Stimulated activated CD4-positive, alpha-beta T cell treated with anti-CD3 and anti-CD28 coated beads, TNF-alpha, amount 100 ng/mL, for 48 hours (primary cell): ENCODE data around the gene CNTNAP4.

Experiments used
- DNase-seq, 3 donors: peaks; one replicate each; pipeline ENCODE4 v3.0.0-alpha.2; 2020; ENCODE audit warnings: low read depth in 3 of 3

Gene CNTNAP4

DNA sequence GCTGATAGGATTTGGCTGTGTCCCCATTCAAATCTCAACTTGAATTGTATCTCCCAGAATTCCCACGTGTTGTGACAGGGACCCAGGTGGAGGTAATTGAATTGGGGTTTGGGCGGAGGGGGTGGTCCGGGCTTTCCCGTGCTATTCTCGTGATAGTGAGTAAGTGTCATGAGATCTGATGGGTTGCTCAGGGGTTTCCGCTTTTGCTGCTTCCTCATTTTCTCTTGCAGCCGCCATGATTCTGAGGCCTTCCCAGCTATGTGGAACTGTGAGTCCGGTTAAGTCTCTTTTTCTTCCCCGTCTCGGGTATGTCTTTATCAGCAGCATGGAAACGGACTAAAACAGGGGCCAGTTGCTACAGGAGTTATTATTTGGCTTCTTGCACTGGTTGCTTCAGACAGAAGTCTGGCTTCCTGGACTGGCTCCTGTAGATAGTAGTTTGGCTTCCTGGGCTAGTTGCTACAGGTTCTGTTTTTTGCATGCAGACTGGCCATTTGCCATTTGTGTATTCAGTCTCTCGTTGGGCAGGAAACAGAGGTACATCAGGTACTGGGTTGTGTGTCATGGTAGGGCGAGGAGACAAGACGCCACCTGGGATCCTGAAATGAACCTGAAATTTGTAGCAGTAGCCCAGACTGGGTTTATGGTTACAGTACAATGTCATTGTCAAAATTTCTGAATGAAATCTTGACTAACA is 32.6 kb downstream of the CNTNAP4 start:
- no peak for DNase-seq

DNA sequence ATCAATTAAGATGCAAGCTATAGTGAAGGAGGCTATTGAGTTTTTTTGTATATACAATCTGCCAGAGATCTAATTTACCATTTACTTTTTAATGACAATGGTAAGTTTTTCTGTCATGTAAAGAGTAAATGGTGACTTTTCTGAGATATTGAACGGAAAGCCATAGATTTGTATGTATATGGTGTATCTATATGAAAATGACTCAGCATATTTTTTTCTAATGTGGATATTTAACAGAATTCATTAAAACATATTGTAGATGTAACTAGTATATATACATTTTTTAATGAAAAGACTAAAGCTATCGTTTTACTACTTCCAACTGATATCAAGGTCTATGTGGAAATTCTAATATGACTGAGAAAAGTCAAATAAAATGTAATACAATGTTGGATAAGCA is 34.1 kb downstream of the CNTNAP4 start:
- DNase-seq = no peak

DNA sequence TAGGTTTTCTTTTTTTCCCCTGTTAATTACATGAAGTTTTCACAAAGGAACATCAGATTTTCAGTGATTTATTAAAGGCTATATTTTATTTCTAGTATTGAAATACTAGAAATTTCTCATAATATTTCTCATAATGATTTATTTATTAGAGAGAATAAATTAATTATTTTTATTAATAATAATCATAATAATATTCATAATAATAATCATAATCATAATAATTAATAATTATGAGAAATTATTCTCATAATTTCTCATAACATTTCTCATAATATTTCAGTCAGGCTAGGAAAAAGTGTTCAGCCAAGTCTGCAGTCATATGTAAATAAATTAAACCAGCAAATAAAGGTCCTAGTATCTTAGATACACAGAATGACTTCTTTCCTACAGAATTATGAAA is 41.4 kb downstream of the CNTNAP4 start:
- no peak for DNase-seq

DNA sequence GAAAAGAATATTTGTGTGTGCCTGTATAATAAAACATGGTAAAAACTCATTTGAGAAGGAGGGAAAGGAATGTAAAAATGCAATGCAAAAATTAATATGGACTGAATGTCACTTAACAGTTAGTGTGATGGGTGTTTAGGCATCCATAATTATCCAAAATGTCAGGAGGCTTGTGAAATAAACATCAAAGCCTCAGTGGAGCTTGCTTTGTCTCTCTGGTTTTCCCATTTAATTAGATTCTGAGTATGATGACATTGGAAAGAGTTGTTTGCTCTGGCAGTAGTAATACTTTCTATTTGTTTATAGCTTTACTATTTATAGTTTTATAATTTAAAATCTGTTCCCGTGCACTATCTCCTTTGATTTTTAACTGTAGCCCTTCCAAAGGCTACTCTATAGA is 51.9 kb downstream of the CNTNAP4 start:
- DNase-seq = no peak

DNA sequence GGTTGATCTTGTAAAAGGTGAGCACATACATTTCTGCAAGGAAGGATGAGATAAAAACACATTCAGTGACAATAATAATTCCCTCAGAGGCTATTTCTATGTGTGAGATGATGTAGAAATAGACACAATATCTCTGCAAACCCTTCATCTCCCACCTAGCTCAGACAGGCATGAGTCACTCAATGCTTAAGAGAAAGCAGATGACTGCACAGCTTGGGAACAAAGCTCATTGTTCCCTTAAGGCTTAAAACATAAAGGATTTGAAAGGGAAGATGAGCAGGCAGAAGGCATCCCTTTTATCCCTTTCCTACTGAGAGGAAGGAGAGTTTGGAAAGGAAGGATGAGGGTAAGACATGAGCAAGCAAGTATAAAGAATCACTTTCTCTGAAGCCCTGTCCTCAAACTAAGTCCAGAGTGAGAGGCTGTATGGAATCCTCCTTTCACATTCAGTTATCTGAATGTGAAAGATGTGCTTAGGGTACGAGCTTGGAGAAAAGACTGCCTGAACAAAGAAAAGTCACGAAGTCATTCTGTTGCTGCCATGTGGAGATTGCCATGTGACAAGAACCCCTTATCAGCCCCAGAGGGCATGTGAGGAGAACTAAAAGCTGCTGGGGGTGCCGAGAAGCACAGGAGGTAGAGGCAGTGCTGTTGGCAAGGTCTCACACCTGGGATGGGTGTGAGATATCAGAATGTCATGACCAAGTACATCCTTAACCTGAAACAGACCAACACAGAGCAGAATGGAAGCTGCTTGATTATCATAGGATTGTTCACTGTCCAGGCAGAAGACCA is 58.2 kb downstream of the CNTNAP4 start:
- DNase-seq = no peak

DNA sequence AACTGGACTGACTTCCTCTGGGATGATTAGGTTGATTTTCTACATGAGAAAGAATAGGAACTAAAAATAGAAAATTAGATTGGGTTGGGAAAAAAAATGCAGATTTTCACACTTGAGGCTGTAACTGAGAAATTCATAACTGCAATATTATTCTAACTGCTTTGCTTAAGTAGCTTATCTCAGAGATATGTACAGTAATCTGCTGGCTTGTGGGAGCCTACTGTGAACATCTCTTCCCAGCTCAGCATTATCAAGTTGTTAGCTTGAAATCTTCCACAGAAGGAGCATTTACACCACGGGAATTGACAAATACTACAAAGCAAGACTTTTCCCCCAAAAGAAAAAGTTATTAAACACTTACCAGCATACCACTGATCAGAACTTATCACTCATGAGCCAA is 58.9 kb downstream of the CNTNAP4 start:
- DNase-seq = no peak

DNA sequence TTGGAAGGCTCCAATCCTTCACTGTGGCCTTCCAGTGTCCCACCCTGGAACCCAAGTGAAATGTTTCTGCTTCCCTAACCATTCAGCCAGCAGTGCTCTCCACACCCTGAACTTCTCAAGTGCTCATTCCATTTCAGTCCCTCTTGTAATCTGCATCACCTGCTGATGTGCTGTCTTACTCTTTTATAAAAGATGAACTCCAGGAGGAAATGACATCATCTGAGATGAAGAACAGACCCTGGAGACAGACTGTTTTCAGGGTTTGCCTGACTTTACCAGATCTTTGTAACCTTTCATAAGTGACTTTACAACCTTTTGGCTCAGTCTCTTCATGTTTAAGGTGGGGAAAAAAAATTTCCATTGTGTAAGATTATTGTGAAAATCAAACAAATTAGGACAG is 61.3 kb downstream of the CNTNAP4 start:
- DNase-seq = no peak

DNA sequence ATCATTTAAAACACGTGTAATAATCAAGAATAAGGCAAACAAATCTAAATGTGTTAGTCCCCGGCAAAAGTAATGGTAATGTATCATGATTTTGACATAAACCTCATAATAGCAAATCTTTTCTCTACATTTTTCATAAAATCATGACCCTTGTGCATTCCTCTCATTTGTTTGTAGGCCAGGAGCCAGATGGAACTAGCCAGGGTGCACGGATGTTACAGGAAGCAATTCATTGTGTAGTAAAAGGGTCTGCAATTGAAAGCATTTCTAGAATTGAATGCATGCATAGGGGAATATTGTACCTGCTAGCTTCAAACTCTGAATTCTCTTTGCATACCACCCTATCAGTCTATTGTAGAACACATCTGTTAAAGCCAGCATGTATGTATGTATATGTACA is 66.6 kb downstream of the CNTNAP4 start:
- no peak for DNase-seq

DNA sequence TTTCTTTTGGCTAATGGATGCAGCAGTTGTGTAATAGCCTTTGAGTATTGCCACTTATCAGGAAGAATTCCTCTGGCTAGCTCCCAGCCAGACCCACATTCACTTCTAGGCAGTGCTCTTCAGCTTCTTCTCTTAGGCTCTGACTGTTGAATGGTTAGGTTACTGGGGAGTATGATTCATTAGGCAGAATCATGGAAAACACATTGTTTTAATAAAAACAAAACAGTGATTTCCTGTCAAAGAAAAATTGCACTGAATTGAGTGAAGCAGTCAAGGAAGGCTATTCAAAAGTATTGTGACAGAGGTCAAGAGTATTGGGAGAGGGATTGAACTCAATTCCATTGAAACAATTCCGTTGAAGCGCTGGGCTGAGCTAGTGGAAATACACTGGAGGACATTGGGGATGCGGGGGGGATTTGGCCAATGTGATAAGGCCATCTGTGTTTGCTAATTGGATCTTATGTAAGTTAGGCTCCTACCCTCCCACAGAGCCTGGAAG is 68.0 kb downstream of the CNTNAP4 start:
- no peak for DNase-seq

DNA sequence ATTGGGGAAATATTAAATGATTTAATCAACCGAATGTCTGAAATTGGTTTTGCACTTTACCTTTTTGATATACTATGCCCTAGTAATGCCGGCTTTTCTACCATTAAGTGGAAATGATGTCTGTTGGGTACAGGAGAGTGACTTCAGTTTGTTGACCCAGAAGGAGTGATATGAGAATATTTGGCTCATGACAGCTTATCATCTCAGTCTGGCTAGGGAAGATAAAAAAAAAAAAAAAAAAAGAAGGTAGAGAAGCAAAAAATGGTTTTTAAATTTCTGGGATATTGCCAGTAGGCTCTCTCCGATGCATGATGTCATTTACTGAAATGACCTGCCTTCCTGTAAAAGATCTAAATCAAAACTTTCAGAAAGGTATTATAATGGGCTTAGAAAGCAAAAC is 69.0 kb downstream of the CNTNAP4 start:
- DNase-seq = no peak

DNA sequence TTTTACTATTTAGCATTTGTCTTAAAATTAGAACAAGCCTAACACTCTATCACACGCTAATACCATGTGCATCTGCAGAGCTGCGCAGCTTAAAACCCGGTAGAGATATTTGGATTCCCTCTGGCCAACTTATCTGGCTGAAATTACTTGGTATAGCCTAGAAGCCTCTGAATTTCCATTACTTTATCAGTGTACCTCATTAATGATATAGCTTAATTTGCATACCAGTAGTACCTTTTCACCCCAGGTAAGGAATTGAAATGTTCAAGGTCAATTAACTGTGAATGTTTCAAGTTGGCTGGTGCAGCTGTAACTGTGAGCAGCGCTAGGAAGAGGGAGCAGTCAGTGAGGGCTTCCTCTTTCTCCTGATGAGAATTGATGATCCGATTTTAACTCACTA is 74.2 kb downstream of the CNTNAP4 start:
- DNase-seq = no peak

DNA sequence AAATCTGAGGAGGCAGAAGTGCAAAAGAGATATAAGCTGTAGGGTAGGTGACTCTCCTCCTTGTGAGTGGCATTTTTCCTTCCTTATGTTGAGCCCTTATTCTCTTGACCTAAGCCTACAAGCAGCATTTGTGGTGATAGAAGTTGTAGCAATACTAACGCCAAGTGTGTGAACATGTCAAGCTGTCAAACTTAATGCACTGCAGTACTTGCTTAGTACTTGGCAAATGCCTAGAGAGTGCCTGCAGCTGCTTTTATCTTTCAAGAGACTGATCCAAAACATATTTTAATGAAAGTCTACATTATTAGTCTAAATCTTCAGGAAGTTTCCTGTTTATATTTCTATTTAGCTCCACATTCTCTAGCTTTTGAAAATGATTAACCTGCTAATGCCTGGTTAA is 83.2 kb downstream of the CNTNAP4 start:
- no peak for DNase-seq

DNA sequence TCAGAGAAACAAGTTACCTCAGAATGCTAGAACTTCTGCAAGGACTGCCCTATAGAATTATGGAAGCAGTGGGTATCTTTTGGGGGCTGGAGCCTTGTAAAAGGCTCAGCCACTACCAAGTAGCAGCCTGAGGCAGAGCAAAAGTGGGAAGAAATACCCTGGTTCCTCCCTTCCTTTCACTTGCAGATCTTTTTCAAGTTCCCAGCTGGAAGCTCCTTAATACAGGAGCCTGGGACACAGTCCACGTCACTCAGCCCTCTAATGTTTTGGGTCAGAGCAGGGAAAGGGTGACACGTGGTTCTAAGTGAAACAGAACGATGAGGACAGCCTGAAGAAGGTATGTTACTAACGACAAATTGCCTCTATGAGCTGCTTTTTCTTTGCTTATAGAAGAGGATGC is 93.1 kb downstream of the CNTNAP4 start:
- DNase-seq = no peak

DNA sequence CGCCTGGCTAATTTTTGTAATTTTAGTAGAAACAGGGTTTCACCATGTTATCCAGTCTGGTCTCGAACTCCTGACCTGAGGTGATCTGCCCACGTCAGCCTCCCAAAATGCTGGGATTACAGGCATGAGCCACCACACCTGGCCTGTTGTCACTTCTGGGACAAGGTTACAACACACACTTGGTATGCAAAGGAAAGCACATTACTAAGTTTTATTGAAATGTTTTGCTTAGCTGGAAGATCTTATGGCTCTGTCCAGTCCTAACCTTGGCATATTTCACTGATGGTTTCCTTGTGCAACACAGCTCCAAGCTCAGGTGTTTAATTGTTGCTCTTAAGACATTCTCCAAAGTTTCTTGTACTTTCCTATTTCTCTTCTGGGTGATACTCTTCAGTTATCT is 94.2 kb downstream of the CNTNAP4 start:
- no peak for DNase-seq

DNA sequence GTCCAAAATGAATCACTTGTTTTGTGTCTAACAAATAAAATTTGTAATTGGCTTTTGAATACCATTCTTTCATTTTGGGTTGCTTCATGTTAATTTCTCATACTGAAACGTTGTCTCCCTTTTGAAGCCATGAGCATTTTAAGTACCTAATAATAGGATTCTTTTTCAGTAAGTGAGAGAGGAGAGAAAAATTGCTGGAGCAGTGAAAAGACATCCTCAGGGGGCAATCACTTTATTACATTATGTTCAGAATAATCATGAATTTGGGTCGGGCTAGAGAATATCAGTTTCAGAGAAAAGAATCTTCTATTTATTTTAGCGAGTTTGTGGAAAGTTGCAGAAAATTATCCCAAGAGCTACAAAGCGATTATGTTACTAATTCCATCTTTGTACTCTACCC is 96.8 kb downstream of the CNTNAP4 start:
- no peak for DNase-seq

DNA sequence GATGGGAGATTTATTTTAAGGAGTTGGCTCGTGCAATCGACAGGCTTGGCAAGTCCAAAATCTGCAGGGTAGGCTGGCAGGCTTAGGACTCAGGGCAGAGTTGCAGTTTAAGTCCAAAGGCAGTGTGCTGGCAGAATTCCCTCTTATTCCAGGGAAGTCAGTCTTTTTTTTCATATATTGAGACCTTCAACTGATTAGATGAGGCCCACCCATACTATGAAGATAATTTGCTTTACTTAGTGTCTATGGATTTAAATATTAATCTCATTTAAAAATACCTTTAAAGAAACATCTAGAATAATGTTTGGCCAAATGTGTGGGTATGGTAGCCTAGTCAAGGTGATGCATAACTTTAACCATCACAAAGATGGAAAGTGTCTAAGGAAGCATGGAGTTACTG is 99.8 kb downstream of the CNTNAP4 start:
- DNase-seq = no peak

DNA sequence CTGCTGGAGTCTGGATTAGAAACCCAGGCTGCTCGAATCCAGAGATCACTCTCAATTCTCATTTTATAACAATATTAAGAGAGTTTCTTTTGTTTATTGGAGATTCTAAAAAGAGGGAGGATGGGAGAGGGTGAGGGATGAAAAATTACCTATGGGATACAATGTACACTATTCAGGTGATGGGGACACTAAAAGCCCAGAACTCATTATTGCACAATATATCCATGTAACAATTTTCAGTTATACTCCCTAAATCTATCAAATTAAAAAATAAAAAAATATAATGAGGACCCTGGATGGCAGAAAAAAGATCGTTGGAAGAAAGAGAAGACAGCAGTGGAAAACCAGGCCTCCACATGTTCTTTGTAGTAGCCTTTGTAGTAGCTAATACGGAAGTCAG is 100.8 kb downstream of the CNTNAP4 start:
- no peak for DNase-seq

DNA sequence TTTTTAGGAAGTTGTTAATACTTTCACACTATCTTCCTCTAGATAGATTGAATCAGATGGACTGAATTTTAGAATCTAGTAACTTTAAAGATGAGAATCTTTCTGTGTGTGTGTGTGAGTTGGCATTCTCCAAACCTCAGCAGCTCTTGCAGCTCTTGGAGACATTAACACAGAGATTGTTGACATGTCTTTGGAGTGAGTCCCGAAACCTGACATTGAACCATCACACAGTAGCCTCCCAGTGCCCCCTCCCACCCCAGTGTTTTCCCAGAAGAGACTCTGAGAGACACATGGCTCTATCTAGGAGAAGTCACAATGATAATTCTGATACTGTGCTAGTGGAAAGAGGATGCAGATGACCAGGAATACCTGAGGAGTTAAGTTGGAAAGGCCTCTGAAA is 103.9 kb downstream of the CNTNAP4 start:
- DNase-seq = no peak

DNA sequence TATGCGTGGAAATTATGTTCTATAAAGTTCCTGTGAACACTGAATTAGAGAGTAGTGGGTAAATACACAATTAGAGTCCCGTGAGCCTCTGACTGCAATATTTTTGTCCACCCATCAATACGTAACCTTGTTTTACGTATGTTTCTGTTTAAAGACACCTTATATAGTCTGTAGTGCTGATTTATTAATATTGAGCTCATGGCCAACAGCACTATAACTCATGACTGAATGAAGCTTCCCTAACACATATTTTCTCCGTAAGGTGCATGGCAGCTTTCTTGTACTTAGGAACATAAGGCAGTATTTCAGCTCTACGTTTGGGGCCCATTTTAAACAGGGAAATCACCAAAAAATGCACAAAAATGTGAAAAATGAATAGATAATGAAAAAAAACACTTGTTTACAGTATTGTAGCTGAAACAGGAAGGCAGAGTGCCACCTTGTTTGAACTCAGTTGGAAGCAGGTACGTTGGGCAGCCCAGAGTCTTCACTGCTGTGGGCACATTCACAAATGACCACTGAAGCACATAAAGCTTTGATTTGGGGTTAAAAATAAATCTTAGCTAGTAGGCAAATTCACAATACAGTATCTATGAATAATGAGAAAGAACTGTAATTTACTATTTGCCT is 108.5 kb downstream of the CNTNAP4 start:
- no peak for DNase-seq

DNA sequence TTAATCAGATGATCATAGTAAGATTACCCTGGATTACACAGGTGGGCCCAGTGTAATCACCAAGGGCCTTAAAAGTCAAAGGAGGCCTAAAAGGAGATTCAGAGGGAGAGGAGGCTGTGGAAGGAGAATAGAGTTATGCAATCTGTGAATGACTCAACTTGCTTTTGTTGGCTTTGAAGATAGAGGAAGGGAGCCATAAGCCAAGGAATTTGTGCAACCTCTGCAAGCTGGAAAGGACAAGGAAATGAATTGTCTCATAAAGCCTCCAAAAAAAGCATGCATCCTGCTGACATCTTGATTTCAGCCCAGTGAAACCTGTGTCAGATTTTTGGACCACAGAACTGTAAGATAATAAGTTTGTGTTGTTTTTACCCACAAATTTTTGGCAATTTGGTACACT is 109.6 kb downstream of the CNTNAP4 start:
- DNase-seq = no peak

DNA sequence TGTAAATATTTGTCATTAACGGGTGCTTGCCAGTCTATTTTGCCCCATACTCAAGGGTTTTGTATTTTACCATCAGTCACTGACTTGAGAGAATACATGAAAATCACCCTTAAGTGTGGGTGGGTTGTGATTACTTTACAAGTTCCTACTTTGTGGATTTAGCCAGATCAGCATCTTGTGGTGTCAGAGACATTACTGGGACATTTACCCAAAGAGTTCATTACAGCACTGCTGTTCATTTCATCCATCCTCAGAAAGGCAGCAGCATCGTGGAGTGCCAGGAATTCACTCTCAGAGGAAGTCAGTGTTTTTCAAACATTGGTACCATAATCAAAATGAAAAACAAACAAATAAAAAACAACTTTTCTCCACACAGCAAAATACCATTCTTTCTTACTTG is 110.8 kb downstream of the CNTNAP4 start:
- DNase-seq = no peak

DNA sequence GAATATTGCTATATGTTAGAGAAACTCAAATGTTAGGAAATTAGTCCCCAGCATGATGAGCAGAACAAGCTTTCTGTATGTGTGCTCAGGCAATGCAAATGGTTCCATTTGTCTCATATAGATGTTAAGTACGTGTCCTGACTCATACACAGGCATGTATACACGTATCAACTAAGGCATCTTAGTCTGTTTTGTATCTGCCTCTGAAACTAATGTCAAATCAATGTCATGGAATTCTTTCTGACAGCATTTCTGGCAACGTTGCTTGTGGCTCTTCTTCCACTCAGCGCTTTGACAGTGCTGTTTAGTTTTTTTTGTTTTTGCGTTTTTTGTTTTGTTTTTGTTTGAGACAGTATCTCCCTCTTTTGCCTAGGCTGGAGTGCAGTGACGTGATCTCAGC is 111.9 kb downstream of the CNTNAP4 start:
- no peak for DNase-seq

DNA sequence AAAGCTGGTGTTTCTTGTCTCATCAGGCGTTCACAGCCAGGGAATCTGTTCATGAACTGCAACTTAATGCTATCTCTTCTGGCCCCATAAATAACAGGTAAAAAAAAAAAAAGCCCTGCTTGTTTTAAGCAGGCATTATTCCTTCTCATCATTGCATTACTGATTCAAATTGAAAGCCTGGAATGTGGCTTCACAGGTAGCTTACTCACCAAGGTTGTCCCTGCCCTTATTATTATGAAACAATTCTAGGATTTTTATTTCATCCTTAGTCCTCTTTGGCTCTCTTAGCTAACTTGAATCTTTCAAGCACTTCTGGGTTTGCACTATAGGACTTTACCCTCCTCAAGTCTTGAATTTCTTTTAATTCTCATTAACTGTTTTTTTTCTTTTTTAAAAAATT is 113.3 kb downstream of the CNTNAP4 start:
- no peak for DNase-seq
